Activated CD8-positive, alpha-beta memory T cell treated with anti-CD3 and anti-CD28 coated beads, Interleukin-2, amount 10 ng/mL, durations not matched to agents 7 days and 5 days (primary cell): ENCODE results near the gene USP28. TPM values are rescaled to one million over a fixed set of nuclear protein-coding genes. Genes with fewer than 3 reads are reported as not detected.

Experiments used
- ATAC-seq: fragments of 150-1000 bp; cut with Tn5 transposase; one replicate; pipeline ENCODE4 v1.10.0; 2021; ENCODE audit warnings: moderate library complexity
- CTCF ChIA-PET: fragments of 350-600 bp; sonication (Branson Sonifier 250); formaldehyde crosslinking; loops from one replicate; lab custom pipeline; 2021; ENCODE audit warnings: antibody characterized with exemption; lab: Charles Lee
- DNase-seq: peaks from one replicate; pipeline ENCODE4 v3.0.0-alpha.2; 2020
- H3K27ac Mint-ChIP-seq: one replicate; pipeline ENCODE4 v1.8.0; 2021; ENCODE audit warnings: mild to moderate bottlenecking, mixed read lengths
- H3K27me3 Mint-ChIP-seq: one replicate; pipeline ENCODE4 v1.8.0; 2021; ENCODE audit warnings: mixed read lengths
- H3K36me3 Mint-ChIP-seq: one replicate; pipeline ENCODE4 v1.8.0; 2021; ENCODE audit warnings: mild to moderate bottlenecking, mixed read lengths
- H3K4me1 Mint-ChIP-seq: one replicate; pipeline ENCODE4 v1.8.0; 2021; ENCODE audit warnings: mixed read lengths
- H3K4me3 Mint-ChIP-seq: one replicate; pipeline ENCODE4 v1.8.0; 2021; ENCODE audit warnings: mild to moderate bottlenecking, moderate library complexity, mixed read lengths
- H3K9me3 Mint-ChIP-seq: one replicate; pipeline ENCODE4 v1.8.0; 2022; ENCODE audit warnings: low read depth, mixed read lengths
- total RNA-seq, 2 experiments: library from RNA; stranded (reverse); gene quantifications; one replicate each; pipeline ENCODE4 v1.2.3, GENCODE V29; 2021

Gene USP28
- total RNA-seq, 2 experiments from 2014 or later, result 50.5 to 65.1 TPM

- CTCF ChIA-PET, result no interaction called here
- H3K9me3 Mint-ChIP-seq, result no peaks in the 10 kb centered on the region
- no peak for ATAC-seq
- peaks cover 47% of the 10 kb centered on the region for H3K36me3 Mint-ChIP-seq
- no peaks in the 10 kb centered on the region for H3K4me1 Mint-ChIP-seq
- no peaks in the 10 kb centered on the region for H3K27me3 Mint-ChIP-seq
- DNase-seq, result no peak
- no peak overlapping the region for H3K27ac Mint-ChIP-seq
- H3K4me3 Mint-ChIP-seq, result no peak overlapping the region
These were observed 28.3 kb downstream of the USP28 start for GRCh38 chr11:113847111-113847510.

GRCh38 chr11:113841691-113842090 lies 33.7 kb downstream of the USP28 start:
- Mint-ChIP-seq H3K9me3 (no peaks in the 10 kb centered on the region), H3K4me1 (peaks cover 15% of the 10 kb centered on the region), H3K4me3 (peak overlapping the region; percentile 60), H3K27me3 (no peaks in the 10 kb centered on the region), H3K36me3 (peaks cover 36% of the 10 kb centered on the region), H3K27ac (peak overlapping the region; percentile 82)
- CTCF ChIA-PET, result interaction anchor here (0.9 to 1.7 kb wide), 4 partner anchors 15 to 69 kb away, joined by 3 to 5 read pairs (median 4); partner anchors contain the start of gene ZW10
- ATAC-seq (peak; percentile 39), DNase-seq (no peak)

- Mint-ChIP-seq H3K4me1 (peaks cover 15% of the 10 kb centered on the region), H3K27ac (peak overlapping the region; percentile 82), H3K4me3 (peak overlapping the region; percentile 60), H3K36me3 (peaks cover 34% of the 10 kb centered on the region), H3K9me3 (no peaks in the 10 kb centered on the region), H3K27me3 (no peaks in the 10 kb centered on the region)
- ATAC-seq (peak; percentile 67), DNase-seq (no peak)
- CTCF ChIA-PET, result interaction anchor here (0.9 to 1.7 kb wide), 5 partner anchors 14 to 68 kb away, joined by 3 to 5 read pairs (median 4); partner anchors contain the start of gene ZW10
These were observed 34.3 kb downstream of the USP28 start for GRCh38 chr11:113840932-113841664.

GRCh38 chr11:113839842-113840241 lies 35.5 kb downstream of the USP28 start:
- H3K9me3 Mint-ChIP-seq, result no peaks in the 10 kb centered on the region
- no peak for DNase-seq
- no peak overlapping the region for H3K4me3 Mint-ChIP-seq
- H3K4me1 Mint-ChIP-seq, result peaks cover 15% of the 10 kb centered on the region
- H3K27ac Mint-ChIP-seq, result no peak overlapping the region
- no peaks in the 10 kb centered on the region for H3K27me3 Mint-ChIP-seq
- no peak for ATAC-seq
- CTCF ChIA-PET, result no interaction called here
- peaks cover 33% of the 10 kb centered on the region for H3K36me3 Mint-ChIP-seq

GRCh38 chr11:113838005-113838404 lies 37.4 kb downstream of the USP28 start:
- H3K27ac Mint-ChIP-seq, result no peak overlapping the region

GRCh38 chr11:113835306-113835705 lies 40.1 kb downstream of the USP28 start:
- no peak overlapping the region for H3K4me3 Mint-ChIP-seq
- CTCF ChIA-PET, result interaction anchor here (1.2 kb wide), 1 partner anchor 24 kb away, joined by 3 read pairs; no protein-coding TSS in a partner anchor
- DNase-seq, result no peak
- peaks cover 15% of the 10 kb centered on the region for H3K4me1 Mint-ChIP-seq
- no peak for ATAC-seq
- H3K9me3 Mint-ChIP-seq, result no peaks in the 10 kb centered on the region
- H3K36me3 Mint-ChIP-seq, result peaks cover 25% of the 10 kb centered on the region
- no peaks in the 10 kb centered on the region for H3K27me3 Mint-ChIP-seq
- no peak overlapping the region for H3K27ac Mint-ChIP-seq

More at GRCh38 chr11:113838005-113838404, 37.4 kb downstream of the USP28 start:
- CTCF ChIA-PET, result no interaction called here
- peaks cover 32% of the 10 kb centered on the region for H3K36me3 Mint-ChIP-seq
- no peaks in the 10 kb centered on the region for H3K9me3 Mint-ChIP-seq
- no peaks in the 10 kb centered on the region for H3K27me3 Mint-ChIP-seq
- H3K4me1 Mint-ChIP-seq, result peaks cover 15% of the 10 kb centered on the region
- ATAC-seq (no peak), DNase-seq (no peak)
- no peak overlapping the region for H3K4me3 Mint-ChIP-seq

GRCh38 chr11:113833151-113833550 lies 42.2 kb downstream of the USP28 start:
- Mint-ChIP-seq H3K36me3 (peaks cover 30% of the 10 kb centered on the region), H3K4me1 (peaks cover 12% of the 10 kb centered on the region), H3K27ac (no peak overlapping the region), H3K4me3 (no peak overlapping the region), H3K27me3 (no peaks in the 10 kb centered on the region), H3K9me3 (no peaks in the 10 kb centered on the region)
- CTCF ChIA-PET, result no interaction called here
- DNase-seq, result no peak
- ATAC-seq, result no peak

GRCh38 chr11:113831314-113831713 lies 44.1 kb downstream of the USP28 start:
- no peak for DNase-seq
- peak; percentile 83 for ATAC-seq
- peaks cover 12% of the 10 kb centered on the region for H3K4me1 Mint-ChIP-seq
- CTCF ChIA-PET, result no interaction called here
- H3K36me3 Mint-ChIP-seq, result peaks cover 38% of the 10 kb centered on the region
- peak overlapping the region; percentile 77 for H3K27ac Mint-ChIP-seq
- H3K4me3 Mint-ChIP-seq, result peak overlapping the region; percentile 21
- H3K9me3 Mint-ChIP-seq, result no peaks in the 10 kb centered on the region
- H3K27me3 Mint-ChIP-seq, result no peaks in the 10 kb centered on the region

GRCh38 chr11:113829751-113830150 lies 45.6 kb downstream of the USP28 start:
- no peaks in the 10 kb centered on the region for H3K9me3 Mint-ChIP-seq
- DNase-seq (no peak), ATAC-seq (no peak)
- H3K27me3 Mint-ChIP-seq, result no peaks in the 10 kb centered on the region
- peaks cover 12% of the 10 kb centered on the region for H3K4me1 Mint-ChIP-seq
- peaks cover 47% of the 10 kb centered on the region for H3K36me3 Mint-ChIP-seq
- CTCF ChIA-PET, result no interaction called here
- H3K27ac Mint-ChIP-seq, result no peak overlapping the region
- no peak overlapping the region for H3K4me3 Mint-ChIP-seq

GRCh38 chr11:113828191-113828590 lies 47.2 kb downstream of the USP28 start:
- Mint-ChIP-seq H3K36me3 (peaks cover 46% of the 10 kb centered on the region), H3K27ac (no peak overlapping the region), H3K4me3 (no peak overlapping the region), H3K9me3 (no peaks in the 10 kb centered on the region), H3K4me1 (peaks cover 12% of the 10 kb centered on the region), H3K27me3 (no peaks in the 10 kb centered on the region)
- DNase-seq (no peak), ATAC-seq (no peak)
- CTCF ChIA-PET, result interaction anchor here (2.4 kb wide), 1 partner anchor 13 kb away, joined by 5 read pairs; no protein-coding TSS in a partner anchor

GRCh38 chr11:113827477-113827876 lies 47.9 kb downstream of the USP28 start:
- ATAC-seq (no peak), DNase-seq (no peak)
- no peak overlapping the region for H3K27ac Mint-ChIP-seq
- H3K27me3 Mint-ChIP-seq, result no peaks in the 10 kb centered on the region
- H3K9me3 Mint-ChIP-seq, result no peaks in the 10 kb centered on the region
- no peak overlapping the region for H3K4me3 Mint-ChIP-seq
- CTCF ChIA-PET, result interaction anchor here (2.4 kb wide), 1 partner anchor 14 kb away, joined by 5 read pairs; no protein-coding TSS in a partner anchor
- peaks cover 12% of the 10 kb centered on the region for H3K4me1 Mint-ChIP-seq
- peaks cover 49% of the 10 kb centered on the region for H3K36me3 Mint-ChIP-seq

GRCh38 chr11:113818426-113818825 lies 56.9 kb downstream of the USP28 start:
- no peaks in the 10 kb centered on the region for H3K4me1 Mint-ChIP-seq
- H3K4me3 Mint-ChIP-seq, result no peak overlapping the region
- no peaks in the 10 kb centered on the region for H3K27me3 Mint-ChIP-seq
- no peaks in the 10 kb centered on the region for H3K9me3 Mint-ChIP-seq
- no peak overlapping the region for H3K27ac Mint-ChIP-seq
- ATAC-seq (no peak), DNase-seq (no peak)
- peaks cover 48% of the 10 kb centered on the region for H3K36me3 Mint-ChIP-seq
- CTCF ChIA-PET, result no interaction called here

- CTCF ChIA-PET, result no interaction called here
- H3K4me3 Mint-ChIP-seq, result no peak overlapping the region
- H3K36me3 Mint-ChIP-seq, result peaks cover 42% of the 10 kb centered on the region
These were observed 57.7 kb downstream of the USP28 start for GRCh38 chr11:113817626-113818025.

GRCh38 chr11:113817162-113817561 lies 58.2 kb downstream of the USP28 start:
- Mint-ChIP-seq H3K9me3 (no peaks in the 10 kb centered on the region), H3K4me1 (no peaks in the 10 kb centered on the region), H3K36me3 (peaks cover 46% of the 10 kb centered on the region), H3K27me3 (no peaks in the 10 kb centered on the region), H3K27ac (no peak overlapping the region), H3K4me3 (no peak overlapping the region)
- CTCF ChIA-PET, result interaction anchor here (0.7 to 0.9 kb wide), 2 partner anchors 11 to 44 kb away, joined by 3 read pairs; no protein-coding TSS in a partner anchor
- ATAC-seq (no peak), DNase-seq (no peak)

More at GRCh38 chr11:113817626-113818025, 57.7 kb downstream of the USP28 start:
- Mint-ChIP-seq H3K27me3 (no peaks in the 10 kb centered on the region), H3K9me3 (no peaks in the 10 kb centered on the region), H3K27ac (no peak overlapping the region), H3K4me1 (no peaks in the 10 kb centered on the region)
- ATAC-seq (no peak), DNase-seq (no peak)
